ENCODE data around the gene NTN1. TPM values are rescaled to one million over a fixed set of nuclear protein-coding genes. Genes with fewer than 3 reads are reported as not detected.
"Not testable (repeated sequence)": the region's sequence is repeated elsewhere in the genome, so short reads cannot be mapped to it uniquely, and the experiment has no call there.

NTN1 gene
- total RNA-seq, result under 0.01 and 0.20 TPM in 2 replicates

DNA sequence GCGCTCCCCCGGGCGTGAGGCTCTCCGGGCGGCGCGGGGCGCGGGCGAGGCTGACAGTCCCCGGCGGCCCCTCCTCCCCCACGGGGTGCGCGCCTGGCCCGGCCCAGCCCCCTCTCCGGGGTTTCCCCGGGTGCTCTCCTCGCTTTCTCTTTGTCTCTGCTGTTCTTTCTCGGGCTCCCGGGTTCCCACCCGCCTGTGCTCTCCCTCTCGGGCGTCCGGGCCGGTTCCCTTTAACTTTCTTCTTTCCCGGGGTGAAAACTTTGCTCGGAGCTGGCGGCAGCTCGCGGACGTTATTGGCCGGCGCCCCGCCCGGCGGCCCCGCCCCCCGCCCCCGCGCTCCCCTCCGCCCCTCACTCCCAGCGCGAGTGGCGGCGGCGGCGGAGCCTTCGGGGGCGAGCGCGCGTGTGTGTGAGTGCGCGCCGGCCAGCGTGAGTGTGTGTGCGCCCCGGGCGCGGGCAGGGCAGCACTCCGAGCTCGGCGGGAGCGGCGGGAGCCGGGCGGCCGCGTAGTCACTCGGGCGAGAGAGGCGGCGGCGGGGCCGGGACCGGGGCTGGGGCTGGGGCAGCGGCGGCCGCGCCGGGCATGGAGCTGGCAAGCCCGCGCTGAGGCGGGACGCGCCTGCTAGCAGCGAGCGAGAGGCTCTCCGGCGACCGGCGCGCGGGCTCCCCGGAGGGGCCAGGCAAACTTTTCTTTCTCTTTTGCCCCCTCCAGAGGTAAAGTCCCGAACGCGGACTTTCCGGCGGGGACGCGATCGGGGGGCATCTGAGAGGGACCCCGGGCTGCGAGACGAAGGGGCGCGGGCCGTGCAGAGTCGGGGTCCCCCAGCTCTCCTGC, at the start of gene NTN1:
Gene NTN1 (plus strand): TSS at position 353 of the 834 bp plus-strand sequence. CDS start 864 bp downstream, outside the sequence.
- DNase-seq (ENCODE audit: low read depth, low spot score), result no peak

DNA sequence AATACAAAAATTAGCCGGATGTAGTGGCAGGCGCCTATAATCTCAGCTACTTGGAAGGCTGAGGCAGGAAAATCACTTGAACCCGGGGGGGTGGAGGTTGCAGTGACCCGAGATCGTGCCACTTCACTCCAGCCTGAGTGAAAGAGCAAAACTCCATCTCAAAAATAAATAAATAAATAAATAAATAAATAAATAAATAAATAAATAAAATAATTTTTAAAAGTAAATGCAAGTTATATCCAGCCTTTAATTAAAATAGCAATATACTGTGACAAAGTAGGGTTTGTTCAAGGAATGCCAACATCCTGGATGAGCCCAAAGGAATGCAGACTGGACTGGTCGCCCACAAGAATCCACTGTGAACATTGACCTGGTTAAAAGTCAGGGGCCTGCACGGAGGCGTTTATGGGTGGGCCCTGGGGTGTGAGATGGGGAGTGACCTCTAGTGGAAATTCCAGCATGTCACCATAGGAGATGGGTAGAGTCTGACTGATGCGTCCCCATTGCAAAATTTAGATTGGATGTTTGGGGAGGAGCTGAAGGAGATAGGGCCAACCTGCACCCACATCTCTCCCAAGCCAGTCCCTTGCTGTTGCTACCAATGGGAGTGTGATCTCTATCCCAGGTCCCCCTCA, 46.1 kb upstream of the NTN1 start:
- DNase-seq (ENCODE audit: low read depth, low spot score), result no peak

DNA sequence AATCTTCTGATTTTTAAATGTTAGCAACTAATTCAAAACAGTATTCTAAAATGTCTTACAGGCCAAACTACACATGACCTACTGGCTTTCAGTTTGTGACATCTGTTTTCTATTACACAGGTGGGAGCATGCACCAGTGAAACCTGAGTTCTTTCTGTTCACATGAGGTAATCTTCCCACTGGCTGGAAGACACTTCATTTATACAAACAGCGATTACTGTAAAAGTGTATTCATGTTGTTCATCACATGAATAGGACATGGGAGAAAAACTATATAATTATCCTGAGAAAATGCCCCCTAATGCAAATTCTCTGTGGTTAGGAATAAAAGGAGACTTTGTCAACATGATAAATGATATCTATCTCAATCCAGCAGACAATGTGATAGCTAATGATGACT, 44.7 kb upstream of the NTN1 start:
- DNase-seq (ENCODE audit: low read depth, low spot score), result no peak

DNA sequence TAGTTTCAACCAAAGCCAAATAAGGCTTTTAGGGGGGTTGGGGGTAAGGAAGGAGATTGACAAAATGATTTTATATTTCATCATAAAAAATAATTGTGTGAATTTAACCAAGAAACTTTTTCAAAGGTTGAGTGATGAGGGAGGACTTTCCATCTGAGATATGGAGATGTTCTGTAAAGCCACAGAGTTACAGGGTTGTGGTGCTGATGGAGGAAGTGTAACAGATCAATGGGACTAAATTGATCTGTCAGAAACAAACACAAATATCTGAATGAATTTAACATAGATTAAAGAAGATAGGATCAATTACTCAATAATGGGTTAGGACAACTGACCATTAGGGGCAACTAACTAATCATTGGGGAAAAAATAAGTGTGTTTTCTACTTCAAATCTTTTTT, 41.6 kb upstream of the NTN1 start:
- no peak for DNase-seq (ENCODE audit: low read depth, low spot score)

DNA sequence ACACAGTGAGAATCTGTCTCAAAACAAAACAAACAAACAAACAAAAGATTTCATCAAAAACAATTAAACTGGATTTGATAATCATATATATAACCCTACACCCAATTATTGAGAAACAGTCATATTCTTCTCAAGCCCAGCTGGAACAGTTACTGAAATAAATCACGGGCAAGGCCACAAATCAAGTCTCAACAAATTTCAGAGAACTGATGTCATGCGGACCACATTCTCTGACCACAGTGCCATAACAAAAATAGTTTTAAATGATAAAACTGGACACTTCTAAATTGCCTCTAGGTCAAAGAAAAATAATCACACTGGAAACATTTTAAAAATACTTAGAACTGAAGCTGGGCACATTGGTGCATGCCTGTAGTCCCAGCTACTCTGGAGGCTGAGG, 39.9 kb upstream of the NTN1 start:
- DNase-seq (ENCODE audit: low read depth, low spot score), result no peak

DNA sequence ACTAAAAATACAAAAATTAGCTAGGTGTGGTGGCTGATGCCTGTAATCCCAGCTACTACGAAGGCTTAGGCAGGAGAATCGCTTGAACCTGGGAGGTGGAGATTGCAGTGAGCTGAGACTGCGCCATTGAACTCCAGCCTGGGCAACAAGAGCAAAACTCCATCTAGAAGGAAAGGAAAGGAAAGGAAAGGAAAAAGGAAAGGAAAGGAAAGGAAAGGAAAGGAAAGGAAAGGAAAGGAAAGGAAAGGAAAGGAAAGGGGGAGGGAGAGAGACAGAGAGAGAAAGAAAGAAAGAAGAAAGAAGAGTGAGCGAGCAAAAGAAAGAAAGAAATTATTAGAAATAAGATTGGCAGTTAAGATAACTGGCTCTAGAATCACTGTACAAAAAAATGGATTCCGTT, 37.1 kb upstream of the NTN1 start:
- not testable (repeated sequence) for DNase-seq (ENCODE audit: low read depth, low spot score)

DNA sequence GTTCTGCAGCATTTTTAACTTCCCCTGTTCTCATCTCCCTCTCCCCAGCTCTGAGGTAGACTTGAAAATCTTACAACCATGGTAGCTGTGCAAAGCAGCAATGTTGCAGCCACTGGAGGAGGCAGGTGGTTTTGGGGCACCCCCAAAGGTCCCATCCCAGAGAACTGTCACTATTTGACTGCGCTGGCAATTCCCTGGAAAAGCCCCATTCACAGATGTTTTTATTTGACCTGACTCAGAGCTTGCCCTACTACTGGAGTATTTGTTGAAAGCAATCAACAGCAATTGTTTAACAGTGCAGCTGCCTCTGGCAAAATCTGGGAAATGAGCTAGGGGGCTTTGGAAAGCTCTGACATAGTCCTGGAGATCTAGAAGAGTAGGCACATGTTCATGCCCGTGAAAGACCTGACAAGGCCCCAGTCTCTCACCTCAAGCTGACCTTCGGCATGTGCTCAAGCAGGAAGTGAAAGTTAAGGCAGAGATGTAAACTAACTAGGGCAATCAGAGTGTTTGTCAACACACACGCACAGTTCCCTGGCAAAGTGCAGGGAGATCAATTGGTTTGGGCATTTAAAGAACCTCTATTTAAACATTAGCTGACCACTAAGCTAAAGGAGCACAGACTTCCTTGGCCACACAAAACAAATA, 36.1 kb upstream of the NTN1 start:
- DNase-seq (ENCODE audit: low read depth, low spot score), result no peak

DNA sequence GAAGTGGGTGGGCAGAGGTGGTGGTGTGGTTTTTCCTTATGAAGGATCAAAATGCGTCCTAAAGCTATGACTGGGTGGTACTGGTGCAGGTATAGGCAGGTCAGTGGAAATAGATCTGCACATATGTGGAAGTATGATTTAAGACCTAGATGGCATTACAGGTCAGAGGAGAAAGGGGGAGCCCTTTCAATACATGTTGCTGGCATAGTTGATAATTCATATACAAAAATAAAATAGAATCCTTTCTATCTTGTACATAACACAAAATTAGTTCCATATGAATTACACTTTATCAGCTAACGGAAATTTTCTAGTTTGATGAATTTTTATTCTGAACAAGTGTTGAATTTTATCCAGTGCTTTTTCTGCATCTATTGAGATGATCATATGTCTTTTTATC, 35.0 kb upstream of the NTN1 start:
- DNase-seq (ENCODE audit: low read depth, low spot score), result no peak

DNA sequence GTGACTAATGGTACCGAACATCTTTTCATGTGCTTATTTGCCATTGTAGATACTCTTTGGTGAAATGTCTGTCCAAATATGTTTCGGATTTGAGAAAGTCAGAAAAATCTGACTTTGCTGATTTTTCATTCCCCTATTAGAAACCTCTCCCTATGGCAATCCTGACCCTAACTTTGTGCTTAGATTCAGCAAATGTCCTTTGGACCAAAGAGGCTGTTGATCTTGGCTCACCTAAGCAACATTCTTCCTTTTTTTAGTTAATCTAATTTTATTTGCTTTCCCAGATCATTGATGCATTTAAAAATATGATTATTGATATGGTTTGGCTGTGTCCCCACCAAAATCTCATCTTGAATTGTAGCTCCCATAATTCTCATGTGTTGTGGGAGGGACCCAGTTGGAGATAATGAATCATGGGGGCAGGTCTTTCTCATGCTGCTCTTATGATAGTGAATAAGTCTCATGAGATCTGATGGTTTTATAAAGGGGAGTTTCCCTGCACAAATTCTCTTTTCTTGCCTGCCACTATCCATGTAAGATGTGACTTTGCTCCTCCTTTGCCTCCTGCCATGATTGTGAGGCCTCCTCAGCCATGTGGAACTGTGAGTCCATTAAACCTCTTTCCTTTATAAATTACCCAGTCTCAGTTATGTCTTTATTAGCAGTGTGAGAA, 32.9 kb upstream of the NTN1 start:
- not testable (repeated sequence) for DNase-seq (ENCODE audit: low read depth, low spot score)

DNA sequence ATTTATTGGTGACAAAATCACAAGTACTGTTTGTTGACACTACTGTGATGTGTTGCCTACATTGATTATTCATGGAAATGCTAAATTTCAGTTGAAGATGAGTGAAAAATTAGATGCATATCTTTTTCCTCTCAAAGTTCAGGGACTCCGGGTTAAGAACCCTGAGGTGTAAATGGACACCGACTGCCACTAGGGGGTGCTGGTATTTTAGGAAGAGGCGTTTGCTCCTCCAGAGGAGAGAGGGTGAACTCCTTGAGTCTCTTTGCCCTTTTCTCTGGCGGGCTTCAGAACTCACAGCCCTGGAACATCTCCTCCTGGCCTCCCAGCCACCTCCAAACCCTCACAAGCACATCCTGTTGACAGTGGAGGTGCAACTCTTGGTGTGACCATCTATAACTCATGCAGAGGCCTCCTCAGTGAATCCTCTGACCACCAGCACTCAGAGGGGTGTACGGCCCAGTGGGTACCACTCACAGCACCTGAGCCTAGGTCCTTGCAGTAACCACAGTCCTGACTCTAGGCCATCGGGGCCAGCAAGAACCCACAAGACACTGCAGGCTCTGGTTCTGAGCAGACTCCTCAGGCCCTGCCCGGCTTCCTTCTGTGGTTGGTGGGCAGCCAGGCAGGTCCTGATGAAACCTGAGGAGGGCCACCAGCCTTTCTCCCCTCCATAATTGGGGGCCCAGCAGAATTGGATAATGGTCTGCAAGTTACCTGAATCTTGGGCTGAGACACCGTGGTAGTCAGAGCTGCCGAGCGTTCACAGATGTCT, 29.6 kb upstream of the NTN1 start:
- peak; percentile 19 for DNase-seq (ENCODE audit: low read depth, low spot score)

DNA sequence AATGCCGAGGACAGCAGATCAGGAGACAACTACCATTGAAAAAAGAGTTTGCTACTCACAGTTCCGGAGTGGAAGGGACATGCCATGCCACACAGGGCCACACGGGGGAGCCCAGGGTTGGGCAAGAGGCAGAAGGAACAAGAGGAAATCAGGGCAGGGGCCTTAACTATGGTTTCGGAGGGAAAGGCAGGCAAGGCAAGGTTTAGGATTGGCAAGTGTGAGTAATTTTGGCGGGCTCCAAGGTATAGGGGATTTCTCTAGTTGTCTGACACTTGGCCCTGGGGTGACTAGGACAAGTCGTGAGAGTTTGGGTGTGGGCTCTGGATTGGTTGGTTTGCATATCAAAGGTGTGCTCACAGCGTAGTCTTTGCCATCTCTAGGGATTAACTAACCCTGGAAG, 27.0 kb upstream of the NTN1 start:
- DNase-seq (ENCODE audit: low read depth, low spot score), result no peak

DNA sequence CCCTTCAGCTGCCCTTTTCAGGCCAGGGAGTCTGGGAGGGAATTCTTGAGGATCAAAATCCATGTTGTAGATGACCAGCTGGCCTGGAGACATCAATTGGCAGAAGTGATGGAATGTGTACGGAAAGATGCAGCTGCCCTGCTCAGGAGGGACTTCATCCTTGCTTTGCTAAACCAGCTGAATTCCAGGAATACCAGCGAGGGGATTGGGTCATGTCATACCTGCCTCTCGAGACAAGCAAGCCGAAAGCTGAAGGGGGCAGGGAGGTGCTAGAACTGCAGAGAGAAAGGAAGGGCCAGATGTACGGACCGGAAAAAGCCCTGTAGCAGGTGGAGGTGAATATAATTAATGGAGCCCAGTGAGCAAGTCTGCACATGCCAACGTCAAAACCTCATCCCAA, 25.6 kb upstream of the NTN1 start:
- DNase-seq (ENCODE audit: low read depth, low spot score), result no peak

DNA sequence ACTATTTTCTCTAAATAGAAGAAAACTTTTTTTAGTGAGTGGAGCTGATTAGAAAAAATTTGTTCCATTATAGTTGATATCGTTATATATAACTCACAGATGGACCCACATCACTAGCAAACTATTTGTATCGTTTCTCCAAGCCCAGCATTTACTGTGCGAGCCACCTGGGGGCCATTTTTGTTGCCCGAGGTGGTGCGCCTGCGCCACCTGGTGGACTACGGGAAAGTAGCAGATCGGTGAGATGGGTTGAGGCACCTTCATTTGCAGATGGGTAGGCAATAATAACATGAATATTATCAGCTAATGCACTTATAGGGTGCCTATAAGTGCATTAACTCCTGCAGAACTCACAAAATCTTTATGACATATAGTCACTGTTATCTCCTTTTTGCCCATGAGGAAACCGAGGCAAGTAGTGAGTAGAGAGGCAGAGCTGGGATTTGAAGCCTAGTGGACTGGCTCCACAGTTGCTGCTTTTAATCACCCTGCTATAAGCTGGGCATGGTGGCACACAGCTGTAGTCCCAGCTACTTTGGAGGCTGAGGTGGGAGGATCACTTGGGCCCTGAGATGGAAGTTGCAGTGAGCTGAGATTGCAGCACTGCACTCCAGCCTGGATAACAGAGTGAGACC, 23.2 kb upstream of the NTN1 start:
- no peak for DNase-seq (ENCODE audit: low read depth, low spot score)

DNA sequence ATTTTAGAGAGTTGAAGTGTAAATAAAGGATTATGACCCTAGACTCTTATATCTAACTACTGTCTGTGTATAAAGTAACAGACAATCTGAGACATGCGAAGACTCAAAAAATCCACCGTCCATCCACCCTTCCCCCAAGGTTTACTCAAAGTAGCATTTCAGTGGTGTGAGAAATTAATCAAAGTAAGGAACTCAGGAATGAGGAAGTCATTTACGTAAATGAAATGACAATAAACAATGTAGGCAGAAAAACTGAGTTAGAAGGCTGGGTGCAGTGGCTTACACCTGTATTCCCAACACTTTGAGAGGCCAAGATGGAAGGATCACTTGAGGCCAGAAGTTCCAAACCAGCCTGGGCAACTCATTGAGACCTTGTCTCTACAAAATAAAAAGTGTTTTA, 19.8 kb upstream of the NTN1 start:
- no peak for DNase-seq (ENCODE audit: low read depth, low spot score)

DNA sequence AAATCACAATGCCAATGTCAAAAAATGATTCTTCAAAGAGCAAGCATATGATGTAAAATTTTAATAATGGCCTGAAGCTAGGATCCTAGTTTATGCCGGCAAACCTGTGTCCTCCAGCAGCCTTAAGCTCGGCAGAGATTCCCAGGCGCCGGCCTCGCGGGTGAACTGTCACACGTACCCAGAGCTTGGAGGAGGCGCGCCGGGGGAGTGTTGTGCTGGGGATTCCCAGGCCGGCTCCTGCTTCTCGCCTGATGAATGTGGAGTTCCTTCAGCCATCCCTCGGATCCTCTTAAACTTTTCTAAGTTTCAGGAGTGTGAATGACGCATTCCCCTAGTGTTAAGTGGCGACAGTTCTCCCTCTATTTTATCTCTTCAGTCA, 19.1 kb upstream of the NTN1 start:
- DNase-seq (ENCODE audit: low read depth, low spot score), result no peak

DNA sequence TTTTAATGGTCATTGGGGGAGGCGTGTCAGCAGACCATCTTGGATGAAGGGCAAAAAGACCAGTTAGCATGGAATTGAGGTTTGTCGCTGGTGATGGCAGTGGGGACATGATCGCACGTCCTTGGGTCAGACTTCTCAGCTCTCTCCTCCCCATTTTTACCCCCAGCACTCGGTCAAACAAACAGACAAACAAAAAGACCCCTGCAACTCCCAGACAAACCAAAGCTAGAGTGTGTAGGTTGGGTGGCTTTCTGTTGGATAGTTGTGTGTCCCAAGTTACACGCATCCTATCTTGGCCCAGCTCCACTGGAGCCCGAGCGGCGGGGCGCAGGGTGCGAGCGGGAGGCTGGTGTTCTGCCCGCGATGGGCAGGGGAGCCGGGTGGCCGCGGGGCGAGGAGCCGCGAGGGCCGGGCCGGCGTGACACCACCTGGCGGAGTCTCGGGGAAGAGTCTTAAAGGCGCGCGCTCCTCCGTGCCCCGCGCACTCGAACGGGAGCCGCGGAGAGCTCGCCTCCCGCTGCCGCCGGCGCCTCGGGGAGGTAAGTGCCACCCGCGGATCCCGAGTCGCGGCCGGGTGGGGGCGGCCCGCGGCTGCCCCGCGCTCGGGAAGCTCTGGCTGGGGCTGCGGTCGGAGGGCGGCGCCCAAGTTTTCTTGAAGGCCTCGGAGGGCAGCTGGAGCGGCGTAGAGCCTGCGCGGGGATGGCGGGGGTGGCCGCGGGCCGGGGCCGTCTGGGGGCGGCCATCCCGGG, 18.5 kb upstream of the NTN1 start:
- no peak for DNase-seq (ENCODE audit: low read depth, low spot score)

DNA sequence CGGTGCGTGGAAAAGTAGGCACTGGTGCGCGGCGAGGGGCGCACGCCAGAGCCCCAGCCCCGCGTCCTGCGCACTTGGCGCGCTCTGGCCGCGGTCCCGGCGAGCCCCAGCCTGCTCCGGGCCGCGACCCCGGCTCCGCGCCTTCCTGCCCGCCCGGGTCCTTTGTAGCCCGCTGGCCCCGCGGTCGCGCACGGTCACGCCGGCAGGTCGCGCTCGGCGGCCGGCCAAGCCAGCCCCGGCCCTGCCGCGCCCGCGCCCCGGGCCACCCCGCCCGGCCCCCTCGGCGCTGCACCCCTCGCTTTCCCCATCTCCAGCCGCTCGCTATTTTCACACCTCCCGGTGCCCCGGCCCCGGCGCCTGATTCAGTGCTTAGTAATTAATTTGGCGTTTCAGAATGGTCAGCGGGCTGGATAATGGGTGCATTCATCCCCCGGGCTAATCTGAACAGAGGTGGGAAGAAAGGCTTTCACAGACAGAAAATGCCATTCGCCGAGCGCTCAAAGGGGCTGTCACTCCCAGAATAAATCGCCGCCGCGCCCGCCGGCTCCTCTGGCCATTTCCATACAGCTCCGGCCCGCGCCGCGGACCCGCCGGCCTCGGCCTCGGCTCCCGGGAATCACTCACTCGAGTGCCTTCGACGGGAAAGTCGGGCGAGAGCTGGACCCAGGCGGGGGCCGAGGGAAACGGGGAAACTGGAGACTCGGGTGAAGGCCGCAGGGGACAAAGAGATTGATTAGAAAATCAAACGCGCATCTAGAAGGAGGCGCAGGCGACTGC, 17.8 kb upstream of the NTN1 start:
- no peak for DNase-seq (ENCODE audit: low read depth, low spot score)

DNA sequence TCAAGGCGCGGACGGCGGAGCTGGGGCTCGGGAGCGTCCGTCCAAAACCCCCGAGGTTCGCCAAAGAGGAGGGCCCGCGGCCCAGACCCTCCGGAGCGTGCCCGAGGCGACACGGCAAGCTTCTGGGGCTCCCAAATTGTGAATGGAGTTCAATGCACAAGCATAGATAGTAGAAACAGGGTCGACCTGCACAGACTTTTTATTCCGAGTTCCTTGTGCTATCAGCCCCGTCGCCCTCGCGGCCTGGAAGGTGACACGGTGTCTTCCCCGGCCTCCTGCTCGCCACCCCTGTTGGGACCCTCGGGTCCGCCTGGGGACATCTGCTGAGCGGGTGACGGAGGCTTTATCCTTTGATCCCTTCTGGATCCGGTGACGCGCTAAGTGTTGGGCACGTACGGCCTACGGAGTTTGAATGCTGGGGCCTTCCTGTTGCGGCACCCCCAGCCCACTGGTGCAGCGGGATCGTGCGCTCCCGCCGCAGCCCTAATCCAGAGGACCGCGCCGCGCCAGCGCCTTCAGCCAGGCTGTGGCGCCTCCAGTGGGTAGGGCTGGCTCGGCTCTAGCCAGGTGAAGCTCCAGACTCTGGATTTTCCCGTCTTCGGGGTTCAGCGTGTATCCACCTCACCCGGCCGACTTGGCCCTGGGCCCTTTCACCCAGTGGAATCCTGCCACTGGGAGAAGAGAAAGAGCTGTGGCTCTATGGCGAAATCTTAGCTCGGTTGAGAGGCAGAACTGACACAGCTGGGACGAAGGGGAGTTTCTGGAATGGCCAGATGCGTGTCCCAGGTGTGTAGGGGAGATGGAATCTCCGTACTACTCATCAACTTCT, 17.0 kb upstream of the NTN1 start:
- DNase-seq (ENCODE audit: low read depth, low spot score), result no peak

DNA sequence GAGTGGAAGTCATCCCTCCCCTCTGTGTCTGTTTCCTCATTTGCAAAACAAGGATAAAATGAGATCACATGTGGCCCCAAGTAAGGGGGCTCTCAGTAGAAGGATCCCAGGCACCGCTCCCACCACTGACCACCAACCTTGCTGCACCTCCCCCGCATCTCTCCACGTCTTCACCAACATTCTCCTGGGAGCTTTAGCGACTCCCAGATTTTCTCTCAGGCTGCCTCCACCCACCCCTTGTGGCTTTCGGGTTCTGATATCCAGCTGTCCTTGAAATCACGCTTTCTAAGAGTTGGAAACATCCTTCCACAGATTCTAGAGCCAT, 16.4 kb upstream of the NTN1 start:
- no peak for DNase-seq (ENCODE audit: low read depth, low spot score)

Measured in pulmonary artery endothelial cell (primary cell).